Psoas muscle (tissue), 8 donors: ENCODE results near the gene KY. TPM values are rescaled to one million over a fixed set of nuclear protein-coding genes. Genes with fewer than 3 reads are reported as not detected.

ENCODE experiments used
- ATAC-seq, 4 donors: fragments of 200-7000 bp; cut with Tn5 transposase; one replicate each; pipeline ENCODE4 v1.9.1; 2020; ENCODE audit warnings: moderate library complexity in 3 of 4, mild to moderate bottlenecking in 2 of 4
- DNase-seq, 2 donors: peaks; one replicate each; pipeline ENCODE4 v3.0.0-alpha.2; 2020
- H3K27ac ChIP-seq: fragments of 200-600 bp; one replicate; pipeline ENCODE4 v1.8.0; 2022
- H3K27me3 ChIP-seq, 3 donors: fragments of 200-600 bp in 1 of 3; one replicate each; pipeline versions ENCODE4 v1.6.1 to v1.8.0; 2013 to 2022; ENCODE audit warnings: low read length in 2 of 3, mild to moderate bottlenecking in 2 of 3, moderate library complexity in 1 of 3; ENCODE audit not compliant: insufficient read depth in 3 of 3
- H3K36me3 ChIP-seq, 2 donors: fragments of 200-600 bp in 1 of 2; one replicate each; pipeline versions ENCODE4 v1.6.1 to v1.8.0; 2013 to 2022; ENCODE audit warnings: low read depth in 1 of 2, mild to moderate bottlenecking in 1 of 2, moderate library complexity in 1 of 2; ENCODE audit not compliant: insufficient read depth in 1 of 2
- H3K4me1 ChIP-seq: fragments of 200-600 bp; one replicate; pipeline ENCODE4 v1.8.0; 2022
- H3K4me3 ChIP-seq: fragments of 200-600 bp; one replicate; pipeline ENCODE4 v1.8.0; 2022; ENCODE audit warnings: mild to moderate bottlenecking
- H3K9me3 ChIP-seq: fragments of 200-600 bp; one replicate; pipeline ENCODE4 v1.8.0; 2022
- WGBS, 3 donors: extraction: QIAGEN DNeasy Blood & Tissue Kit; methylation state at CpG; one replicate each; pipeline versions ENCODE4 v1.1.6 to v1.1.7; 2013; 5-methylcytosine and 5-hydroxymethylcytosine counted together
- intact Hi-C, 2 donors: fragments of 100-400 bp; cut with DNase I; formaldehyde crosslinking; loops; one replicate each; pipeline versions ENCODE4 v1.11.0 to v1.14.2; 2022
- polyA plus RNA-seq, 3 donors: library from polyadenylated mRNA; stranded (reverse); fragments of 200-250 nt; gene quantifications; one replicate each; pipeline ENCODE4 v1.2.3, GENCODE V29; 2013
- total RNA-seq, 4 donors: library from RNA; stranded (reverse); fragmentation: NEBNext Ultra II Directional in 2 of 4; extraction: Animal tissue kit (Norgen Biotek cat#: 25700) in 2 of 4; gene quantifications; one replicate each; pipeline versions ENCODE4 v1.2.1 to v1.2.4, GENCODE V29; 2021 to 2023
- TF ChIP-seq, protein P1 (sequence below): fragments of 200-600 bp; IDR thresholded peaks from one replicate; pipeline ENCODE4 v1.8.0; 2022; ENCODE audit warnings: antibody characterized with exemption
- donor health status: healthy with polysubstance abuse.
- donor health status: DM: no; HTN: no; CAD: no; lungs with moderate emphysema.
- donor health status: Bipolar disorder and iron deficiency.
- donor health status: healthy.
- donor health status: DM: yes; HTN: yes; CAD: no.
- donor health status: DM: no; HTN: no; CAD: no.
- donor health status: DM: no; HTN: no; CAD: no.
- donor health status: DM: yes; HTN: yes; CAD: no.

KY gene
- total and polyA plus RNA-seq, 7 donors, result 0.30 to 6.7 (median 3.0) TPM; not detected in 1

DNA sequence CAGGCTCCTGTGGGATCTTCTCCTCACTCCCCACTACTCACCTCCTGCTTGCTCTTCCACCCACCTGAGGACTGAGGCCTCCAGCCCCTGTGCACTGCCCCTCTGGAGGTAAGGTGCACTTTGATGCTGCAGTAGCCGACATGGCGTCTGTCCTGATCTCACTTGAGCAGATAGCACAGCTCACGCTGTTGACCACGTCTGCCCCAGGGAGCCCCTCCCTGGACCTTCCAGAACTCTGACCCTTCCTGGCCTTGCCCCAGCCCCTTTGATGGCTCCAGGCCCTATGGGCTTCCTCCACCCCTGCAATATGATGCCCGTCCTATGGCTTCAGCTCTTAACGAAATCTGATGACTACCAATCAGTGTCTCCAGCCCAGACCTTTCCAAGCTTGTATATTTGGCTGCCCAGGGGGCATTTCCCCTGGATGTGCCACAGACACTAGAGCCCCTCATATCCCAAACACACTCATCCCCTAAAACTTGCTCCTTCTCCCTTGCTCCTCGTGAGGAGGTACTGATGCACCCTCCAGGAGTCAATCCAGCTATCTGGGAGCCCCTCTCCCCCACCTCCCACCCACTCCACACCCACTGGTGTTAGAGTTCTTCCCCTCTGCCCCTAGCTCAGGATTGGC, 27.1 kb downstream of the KY start:
- H3K4me1 ChIP-seq, result peaks cover 9% of the 10 kb centered on the region
- 88 to 92% (median 90%) methylated on average over 7 of the region's 7 CpGs for WGBS, 3 donors
- H3K9me3 ChIP-seq, result no peaks in the 10 kb centered on the region
- no peak overlapping the region for H3K27ac ChIP-seq
- no peak overlapping the region for H3K4me3 ChIP-seq
- DNase-seq (no peak), ATAC-seq (no peak)
- intact Hi-C loops, result no loop called here
- TF ChIP-seq, protein P1, sequence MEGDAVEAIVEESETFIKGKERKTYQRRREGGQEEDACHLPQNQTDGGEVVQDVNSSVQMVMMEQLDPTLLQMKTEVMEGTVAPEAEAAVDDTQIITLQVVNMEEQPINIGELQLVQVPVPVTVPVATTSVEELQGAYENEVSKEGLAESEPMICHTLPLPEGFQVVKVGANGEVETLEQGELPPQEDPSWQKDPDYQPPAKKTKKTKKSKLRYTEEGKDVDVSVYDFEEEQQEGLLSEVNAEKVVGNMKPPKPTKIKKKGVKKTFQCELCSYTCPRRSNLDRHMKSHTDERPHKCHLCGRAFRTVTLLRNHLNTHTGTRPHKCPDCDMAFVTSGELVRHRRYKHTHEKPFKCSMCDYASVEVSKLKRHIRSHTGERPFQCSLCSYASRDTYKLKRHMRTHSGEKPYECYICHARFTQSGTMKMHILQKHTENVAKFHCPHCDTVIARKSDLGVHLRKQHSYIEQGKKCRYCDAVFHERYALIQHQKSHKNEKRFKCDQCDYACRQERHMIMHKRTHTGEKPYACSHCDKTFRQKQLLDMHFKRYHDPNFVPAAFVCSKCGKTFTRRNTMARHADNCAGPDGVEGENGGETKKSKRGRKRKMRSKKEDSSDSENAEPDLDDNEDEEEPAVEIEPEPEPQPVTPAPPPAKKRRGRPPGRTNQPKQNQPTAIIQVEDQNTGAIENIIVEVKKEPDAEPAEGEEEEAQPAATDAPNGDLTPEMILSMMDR, result no peak
- peaks cover 0 to 19% of the 10 kb centered on the region in 2 donors for H3K36me3 ChIP-seq
- no peaks in the 10 kb centered on the region for H3K27me3 ChIP-seq

DNA sequence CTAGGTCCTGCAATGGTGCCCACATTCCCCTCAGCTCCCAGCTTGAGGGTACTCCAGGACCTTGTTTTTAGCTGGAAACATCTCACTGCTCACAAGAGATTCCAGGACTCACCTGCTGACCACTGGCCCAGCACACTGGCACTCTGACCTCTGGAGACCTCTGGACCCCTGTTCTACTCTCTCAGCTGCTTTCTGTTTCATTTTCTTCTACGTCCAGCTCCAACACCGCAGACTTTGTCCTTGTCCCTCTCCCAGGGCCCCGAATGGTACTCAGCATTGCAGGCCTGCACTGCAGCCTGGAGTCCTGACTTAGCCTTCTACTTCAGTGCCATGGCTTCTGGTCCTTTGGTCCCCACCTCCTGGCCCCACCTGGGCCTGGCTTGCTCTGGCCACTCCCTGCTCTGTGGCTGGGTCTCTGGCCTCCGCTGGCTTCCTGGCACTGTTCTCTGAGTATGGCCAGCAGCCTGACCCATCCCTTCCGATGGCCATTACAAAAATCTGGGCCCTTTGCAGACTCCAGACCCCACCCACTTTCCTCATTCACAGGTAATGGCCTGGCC, 27.9 kb downstream of the KY start:
- no peak for DNase-seq
- ATAC-seq, result no peak
- H3K4me3 ChIP-seq, result no peak overlapping the region
- 73 to 81% (median 80%) methylated on average over 5 of the region's 5 CpGs for WGBS, 3 donors
- peaks cover 0 to 18% of the 10 kb centered on the region in 2 donors for H3K36me3 ChIP-seq
- H3K27me3 ChIP-seq, result no peaks in the 10 kb centered on the region
- peaks cover 9% of the 10 kb centered on the region for H3K4me1 ChIP-seq
- TF ChIP-seq, protein P1, result no peak
- intact Hi-C loops, result no loop called here
- H3K27ac ChIP-seq, result no peak overlapping the region
- no peaks in the 10 kb centered on the region for H3K9me3 ChIP-seq

DNA sequence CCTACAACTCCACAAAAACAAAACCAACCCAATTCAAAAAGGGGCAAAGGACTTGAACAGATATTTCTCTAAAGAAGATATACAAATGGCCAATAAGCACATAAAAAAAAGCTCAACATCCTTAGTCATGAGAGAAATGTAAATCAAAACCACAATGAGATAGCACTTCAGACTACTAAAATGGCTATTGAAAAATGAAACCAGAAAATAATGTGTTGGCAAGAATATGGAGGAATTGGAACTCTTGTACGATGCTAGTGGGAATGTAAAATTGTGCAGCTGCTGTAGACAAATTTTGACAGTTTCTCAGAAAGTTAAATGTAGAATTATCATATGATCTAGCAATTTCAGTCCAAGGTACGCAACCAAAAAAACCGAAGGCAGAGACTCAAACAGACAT, 29.0 kb downstream of the KY start:
- WGBS, 3 donors, result 48 to 58% (median 56%) methylated on average over 3 of the region's 3 CpGs
- intact Hi-C loops, result no loop called here

DNA sequence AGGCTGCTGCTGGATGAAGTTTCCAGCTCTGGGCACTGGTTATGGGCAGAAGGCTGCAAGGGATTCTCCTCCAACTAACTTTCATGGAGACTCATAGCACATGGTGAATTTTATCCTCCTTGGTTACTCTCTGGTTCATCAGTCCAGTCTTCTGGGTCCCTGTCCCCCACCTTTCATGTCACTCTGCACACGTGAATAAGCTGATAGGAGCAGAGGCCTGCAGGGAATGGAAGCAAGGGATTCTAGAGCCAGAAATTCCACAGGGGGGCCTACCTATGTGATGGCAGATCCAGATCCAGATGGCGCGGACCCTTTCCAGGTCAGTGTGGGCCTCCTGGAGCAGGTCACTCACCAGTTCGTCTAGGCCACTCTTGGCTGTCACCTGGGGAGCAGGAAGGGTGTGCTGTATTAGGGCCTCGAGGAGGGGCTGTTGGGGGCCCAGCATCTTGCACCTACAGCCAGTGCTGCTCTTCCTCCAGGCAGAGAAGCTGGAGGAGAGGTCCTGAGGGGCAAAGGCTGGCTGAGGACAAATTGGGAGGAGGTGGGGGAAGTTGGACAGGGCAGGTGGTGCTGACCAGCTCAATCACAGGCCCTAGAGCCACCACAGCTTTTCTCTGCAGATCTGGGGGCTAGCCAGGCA, 30.2 kb downstream of the KY start:
- TF ChIP-seq, protein P1, result no peak
- Histone ChIP-seq H3K4me3 (no peak overlapping the region), H3K36me3 (peaks cover 0 to 38% of the 10 kb centered on the region in 2 donors), H3K4me1 (peaks cover 9% of the 10 kb centered on the region), H3K9me3 (no peaks in the 10 kb centered on the region), H3K27ac (no peak overlapping the region), H3K27me3 (no peaks in the 10 kb centered on the region)
- 83 to 93% (median 93%) methylated on average over 5 of the region's 5 CpGs for WGBS, 3 donors
- intact Hi-C loops, result no loop called here
- DNase-seq, result no peak
- no peak for ATAC-seq

More for the DNA sequence above, 29.0 kb downstream of the KY start:
- TF ChIP-seq, protein P1, result no peak
- Histone ChIP-seq H3K27ac (no peak overlapping the region), H3K4me3 (no peak overlapping the region), H3K9me3 (no peaks in the 10 kb centered on the region), H3K36me3 (peaks cover 0 to 25% of the 10 kb centered on the region in 2 donors), H3K4me1 (peaks cover 9% of the 10 kb centered on the region), H3K27me3 (no peaks in the 10 kb centered on the region)
- DNase-seq (no peak), ATAC-seq (no peak)
